NCI-H1417 treated with DMSO at 0.1 percent for 48 hours (cell line): ENCODE data around the gene GRID1.

Experiments
- DNase-seq: peaks from one replicate; lab custom pipeline; 2025; lab: John Stamatoyannopoulos, UW

Gene GRID1

DNA sequence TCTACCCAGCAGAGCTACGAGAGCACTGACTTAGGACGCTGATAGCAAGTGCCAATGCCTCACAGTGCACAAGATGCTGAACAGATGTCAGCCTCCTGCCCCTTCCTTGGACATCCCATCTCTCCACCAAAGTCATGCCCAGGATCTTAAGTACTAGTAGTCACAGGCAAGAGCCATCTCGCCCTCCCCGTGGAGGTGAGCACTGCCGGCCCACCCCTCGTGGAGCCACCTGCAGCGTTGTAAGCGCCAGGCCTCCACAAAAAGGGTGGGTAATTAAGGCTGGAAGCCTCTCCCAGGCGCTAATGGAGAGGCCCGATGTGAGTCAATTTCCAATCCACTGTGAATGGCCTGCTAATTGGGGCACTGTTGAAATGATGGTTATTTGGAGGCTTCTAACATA is 156.2 kb downstream of the GRID1 start:
- no peak for DNase-seq

DNA sequence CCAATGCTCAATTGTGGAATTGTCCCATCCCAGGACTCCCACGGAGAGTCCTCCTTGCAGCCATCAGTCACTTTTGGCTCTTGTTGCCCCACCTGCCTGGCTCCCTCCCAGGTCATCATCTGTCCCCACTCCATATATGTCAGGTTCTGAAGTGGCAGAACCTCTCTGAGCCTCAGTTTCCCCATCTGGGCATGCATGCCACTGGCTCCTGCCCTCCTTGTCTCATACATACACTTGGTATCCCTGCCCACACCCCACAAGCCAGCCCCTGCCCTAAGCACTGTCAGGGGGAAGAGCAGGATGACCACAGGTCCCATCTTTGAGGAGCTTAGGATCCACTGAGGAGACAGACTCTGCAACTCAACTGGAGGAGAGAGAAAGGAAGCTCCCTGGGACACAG is 156.9 kb downstream of the GRID1 start:
- DNase-seq = no peak

DNA sequence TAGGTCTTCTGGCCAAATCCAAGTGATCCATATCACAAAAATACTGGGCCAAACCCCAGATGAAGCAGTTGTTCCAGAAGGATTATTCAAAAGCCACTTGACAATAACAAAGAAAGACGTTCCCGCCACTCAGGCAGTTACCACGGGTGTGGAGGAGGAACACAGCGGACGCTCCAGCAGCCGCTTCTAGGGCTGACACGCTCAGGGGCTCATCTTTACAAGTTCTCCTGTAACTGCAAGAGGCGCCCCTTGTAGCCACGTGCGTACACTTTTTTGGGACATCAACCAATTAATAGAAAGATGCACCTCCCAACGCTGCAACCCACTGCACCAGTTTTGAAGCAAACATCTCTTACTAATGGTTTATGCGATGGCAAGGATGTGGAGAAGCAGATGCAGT is 159.4 kb downstream of the GRID1 start:
- DNase-seq = no peak

DNA sequence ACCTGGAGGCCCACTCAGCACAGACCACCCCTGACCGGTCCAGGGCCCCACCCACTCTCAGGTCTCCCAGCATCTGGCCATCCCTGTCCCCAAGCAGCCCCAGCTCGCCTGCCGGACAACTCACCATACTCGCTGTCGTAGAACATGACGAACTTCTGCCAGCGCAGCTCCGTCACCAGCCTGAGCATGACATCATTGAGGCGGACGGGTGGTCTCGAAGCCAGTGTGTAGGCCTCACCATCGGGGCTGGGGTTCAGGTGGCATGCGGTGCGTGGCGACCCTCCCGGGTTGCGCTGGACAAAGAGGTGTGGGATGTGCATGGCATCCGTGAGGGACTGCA is 160.4 kb downstream of the GRID1 start:
- DNase-seq = no peak

DNA sequence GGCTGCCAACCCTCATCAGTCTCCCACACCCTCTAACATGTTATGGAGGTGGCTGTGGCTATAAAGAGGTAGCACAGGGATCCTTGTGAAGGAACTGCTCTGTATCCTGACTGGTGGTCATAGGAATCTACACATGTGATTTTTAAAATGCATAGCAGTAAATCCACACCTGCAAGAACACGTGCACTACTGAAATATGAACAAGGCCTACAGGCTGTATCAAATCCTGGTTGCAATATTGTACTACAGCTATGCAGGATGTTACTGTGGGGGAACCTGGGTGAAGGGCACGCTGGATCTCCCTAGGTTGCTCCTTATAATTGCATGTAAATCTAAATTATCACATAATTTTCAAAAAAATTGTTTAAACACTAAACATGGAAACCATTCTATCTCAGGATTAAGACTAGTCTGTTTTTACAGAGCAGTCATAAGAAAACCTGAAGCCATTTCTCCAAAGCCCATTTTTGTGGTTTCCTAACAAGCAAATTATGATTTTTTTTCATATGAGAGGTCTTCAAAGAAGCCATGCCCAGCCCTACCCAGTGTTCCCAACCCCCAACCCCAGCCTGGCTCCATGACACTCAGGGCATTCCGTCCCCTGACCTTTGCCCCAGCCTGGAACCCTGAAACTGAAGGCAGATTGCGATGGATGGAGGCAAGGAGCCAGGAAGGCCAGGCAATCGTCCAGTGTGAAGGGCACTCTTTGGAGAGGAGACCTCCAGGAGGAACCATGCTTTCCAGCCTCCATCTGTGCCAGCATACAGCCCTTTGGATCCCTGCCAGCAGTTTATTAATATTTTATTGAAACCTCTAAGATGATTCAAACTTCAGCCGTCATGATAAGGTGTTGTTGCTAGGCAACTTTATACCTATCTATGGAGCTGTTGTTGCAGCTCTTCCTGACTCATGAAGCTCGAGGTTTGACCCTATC is 161.0 kb downstream of the GRID1 start:
- DNase-seq = no peak

DNA sequence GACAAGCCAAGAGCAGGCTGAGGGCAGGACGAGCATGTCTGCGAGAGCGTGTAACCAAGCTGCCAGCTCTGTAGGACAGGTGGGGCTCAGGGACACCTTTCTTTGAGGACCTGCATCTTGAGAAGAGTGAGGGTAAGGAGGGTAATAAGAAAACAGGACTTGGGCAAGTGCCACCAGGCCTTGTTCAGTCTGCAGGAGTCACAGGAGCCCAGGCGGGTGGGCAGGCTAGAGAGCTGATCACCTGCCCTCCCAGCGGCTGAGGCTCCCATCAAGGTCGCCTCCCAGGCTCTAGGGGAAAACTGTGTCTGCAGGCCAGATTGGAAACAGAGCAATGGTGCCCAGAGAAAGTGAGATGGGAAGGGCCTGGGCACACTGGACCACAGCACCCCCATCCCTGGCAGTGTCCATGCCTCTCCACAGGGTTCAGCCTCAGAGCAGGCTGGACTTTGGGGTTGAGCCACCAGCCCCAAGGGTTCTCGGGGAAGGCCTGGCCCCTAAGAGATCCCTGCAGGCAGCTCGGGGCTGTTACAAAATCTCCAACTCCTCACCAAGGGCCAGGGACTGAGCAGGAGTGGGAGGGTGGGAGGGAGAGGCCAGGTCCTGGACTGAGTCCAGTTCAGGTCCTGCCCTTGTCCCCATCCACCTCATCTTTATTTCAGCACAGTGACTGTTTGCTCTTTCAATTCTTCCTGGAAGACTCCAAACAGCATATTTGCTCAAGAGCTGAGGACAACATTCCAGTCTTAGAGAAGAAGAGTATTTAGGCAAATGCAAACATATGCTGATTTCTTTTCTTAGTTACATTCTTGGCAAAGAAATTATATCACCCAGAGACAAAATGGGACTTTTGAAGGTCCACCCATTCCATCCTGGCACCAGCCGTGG is 161.9 kb downstream of the GRID1 start:
- no peak for DNase-seq

DNA sequence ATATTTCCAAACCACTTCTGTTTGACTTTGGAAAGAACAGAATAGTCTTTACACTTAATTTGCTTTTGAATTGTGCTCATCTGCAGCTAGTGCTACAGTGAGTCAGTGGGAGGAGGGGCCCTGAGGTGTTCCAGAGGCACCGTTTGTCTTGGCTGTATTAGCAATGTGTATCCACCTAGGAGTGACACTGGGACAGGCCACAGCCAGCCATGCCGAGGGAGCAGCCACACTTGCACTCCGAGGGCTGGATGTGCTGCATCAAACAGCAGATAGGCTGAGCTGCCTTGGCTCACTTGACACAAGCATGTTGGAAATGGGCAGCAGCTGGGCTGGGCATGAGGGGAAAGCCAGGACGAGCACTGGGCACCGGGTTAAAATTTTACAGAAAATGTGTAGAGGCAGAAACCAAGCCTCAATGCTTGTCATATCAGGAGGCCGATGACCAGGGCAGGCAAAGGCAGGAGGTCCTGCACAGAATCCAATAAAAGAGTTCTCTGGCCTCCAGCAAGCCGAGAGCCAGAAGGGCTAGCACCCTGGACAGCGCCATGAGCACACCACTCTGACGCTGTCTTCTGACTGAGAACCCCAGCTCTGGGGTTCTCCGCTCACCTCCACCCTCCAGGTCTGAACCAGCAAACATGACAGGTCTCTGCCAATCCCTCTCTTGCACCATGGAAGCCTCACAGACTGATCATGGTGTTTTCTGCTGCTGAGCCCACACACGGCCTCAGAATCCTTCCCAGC is 163.3 kb downstream of the GRID1 start:
- DNase-seq = no peak

DNA sequence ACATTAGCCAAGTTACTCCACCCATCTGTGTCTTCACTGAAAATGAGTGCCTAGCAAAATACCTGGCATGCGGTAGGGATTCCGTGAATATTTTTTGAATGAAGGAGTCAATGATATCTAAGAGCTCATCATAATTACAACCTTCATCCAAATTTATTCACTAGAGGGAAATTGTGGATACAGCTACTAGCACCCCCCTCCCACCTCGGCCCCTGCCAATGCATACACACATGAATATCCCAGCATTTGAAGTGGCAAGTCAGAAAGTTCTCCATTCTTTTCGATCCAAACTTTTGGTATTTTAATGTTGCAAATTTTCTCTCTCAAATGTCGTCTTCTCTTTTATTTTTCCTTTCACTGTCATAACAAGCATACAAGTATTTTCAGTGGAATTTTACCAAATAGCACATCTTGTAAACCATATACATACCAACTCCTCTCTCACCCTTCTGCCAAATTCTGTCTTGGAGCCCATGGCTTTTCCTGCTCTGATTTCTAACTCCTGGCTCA is 164.3 kb downstream of the GRID1 start:
- no peak for DNase-seq

DNA sequence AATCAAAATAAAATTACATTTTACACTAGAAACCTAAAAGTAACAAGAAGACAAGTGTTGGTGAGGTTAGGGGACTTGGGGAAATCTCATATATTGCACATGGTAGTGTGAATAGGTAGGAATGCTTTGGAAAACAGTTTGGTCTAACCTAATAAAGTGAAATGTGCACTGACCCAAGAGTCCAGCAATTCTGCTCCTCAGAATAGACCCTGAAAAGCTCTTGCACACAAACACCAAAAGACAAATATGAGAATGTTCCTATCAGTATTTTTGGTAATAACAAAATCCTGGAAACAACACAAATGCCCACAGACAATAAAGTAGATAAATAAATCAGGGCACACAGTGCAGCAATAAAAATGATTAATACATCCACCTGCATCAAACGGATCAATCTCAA is 165.7 kb downstream of the GRID1 start:
- DNase-seq = no peak

DNA sequence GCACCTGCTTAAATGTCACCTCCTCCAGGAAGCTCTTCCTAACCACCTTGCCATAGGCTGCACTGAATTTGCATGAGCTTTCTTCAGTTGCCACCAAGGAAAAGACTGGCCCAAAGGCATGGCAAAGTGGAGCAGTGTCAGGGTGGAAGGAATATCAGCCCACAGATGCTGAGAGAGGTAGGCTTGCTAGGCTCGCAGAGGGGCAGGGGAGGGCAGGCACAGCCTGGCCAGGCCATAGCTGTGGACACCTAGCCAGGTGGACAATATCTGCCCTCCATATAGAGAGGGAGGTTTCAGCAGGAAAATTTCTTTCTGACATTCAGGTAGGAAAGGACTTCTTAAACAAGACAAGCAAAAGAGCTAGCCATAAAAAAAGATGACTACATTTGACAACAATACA is 166.3 kb downstream of the GRID1 start:
- DNase-seq = no peak

DNA sequence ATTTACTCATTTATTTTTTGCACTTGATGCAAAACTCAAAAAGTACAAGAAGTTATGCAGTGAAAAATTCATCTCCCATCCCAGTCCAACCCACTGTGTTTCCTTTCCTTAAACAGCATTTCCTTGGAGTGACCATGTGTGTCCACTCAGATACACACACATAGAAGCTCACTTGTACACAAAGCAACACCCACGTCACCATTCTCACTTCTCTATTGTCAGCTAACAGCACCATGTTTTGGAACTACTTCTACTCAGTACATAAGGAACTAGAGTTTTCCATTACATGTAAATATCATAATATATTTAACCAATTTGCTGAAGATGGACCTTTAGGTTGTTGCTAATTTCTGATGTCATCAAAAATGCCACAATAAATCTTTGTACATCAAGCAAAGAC is 167.6 kb downstream of the GRID1 start:
- no peak for DNase-seq

DNA sequence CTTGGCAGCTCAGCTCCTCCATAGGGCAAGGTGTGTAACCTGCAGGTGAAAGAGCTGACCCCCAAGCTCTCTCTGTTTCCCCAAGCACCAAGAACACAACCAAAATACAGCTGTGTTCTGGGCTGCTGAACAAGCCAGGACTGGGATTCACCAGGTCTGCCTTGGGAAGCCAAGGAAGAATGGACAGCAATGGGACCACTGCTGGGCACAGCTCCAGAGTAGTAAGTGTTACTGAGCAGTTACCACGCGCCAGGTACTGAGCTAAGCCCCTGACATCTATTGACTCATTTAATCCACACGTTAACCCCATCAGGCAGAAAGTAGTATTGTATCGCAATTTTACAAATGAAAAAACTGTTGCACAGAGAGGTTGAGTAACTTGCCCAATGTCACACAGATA is 168.3 kb downstream of the GRID1 start:
- DNase-seq = no peak

DNA sequence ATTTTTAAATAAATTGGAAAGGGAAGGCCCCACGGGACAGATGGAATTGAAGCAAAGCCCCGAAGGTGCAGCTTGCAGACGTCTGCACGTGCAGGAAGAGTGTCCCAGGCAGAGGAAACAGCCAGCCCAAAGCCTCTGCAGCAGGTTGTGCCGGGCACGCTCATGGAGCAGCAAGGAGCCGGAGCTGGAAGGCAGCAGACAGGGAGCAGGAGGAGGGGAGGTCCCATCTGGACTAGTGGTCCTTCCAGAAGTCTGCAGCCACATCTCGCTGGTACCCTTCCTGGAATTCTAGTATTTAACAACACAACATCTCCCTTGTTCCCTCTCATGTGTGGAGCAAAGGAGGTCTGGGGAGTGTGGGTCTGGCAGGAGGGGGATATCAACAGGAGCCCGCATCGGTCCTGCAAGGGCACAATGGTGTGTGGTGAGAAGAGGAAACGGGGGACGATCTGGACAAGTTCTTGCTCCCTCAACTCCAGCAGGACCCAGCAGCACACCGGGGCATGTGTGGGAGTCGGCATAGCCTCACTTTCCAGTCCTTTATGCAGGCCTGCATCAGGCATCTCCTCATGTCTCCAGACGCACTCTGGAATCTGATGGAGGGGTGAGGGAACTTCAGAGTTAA is 169.3 kb downstream of the GRID1 start:
- no peak for DNase-seq

DNA sequence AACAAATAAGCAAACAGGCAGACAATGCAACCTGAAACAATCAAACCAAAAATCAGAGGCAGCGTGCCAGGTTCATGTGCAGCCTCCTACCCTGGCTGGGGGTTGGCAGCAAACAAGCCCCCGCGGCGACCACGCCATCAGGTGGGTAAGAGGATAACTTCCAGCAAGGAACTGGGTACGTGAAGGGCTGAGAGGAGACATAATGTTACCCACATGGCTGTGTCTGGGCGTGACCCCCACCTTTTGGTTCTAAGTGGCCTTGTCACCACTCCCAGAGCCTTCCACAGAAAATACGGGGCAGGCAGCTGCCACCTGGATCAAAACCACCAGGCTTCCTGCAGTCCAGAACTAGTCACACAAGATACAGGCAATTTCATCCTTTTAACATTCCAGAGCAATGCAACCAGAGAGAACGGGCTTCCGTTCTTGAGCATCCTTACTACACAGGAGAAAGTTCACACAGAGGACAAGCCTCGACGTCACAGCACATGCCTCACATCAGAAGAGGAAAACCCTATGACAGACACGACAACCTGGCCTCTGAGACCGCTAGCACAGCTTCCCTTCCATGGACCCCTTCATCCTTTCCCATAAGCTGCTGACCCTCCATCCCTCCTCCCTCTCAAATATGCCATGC is 171.0 kb downstream of the GRID1 start:
- no peak for DNase-seq

DNA sequence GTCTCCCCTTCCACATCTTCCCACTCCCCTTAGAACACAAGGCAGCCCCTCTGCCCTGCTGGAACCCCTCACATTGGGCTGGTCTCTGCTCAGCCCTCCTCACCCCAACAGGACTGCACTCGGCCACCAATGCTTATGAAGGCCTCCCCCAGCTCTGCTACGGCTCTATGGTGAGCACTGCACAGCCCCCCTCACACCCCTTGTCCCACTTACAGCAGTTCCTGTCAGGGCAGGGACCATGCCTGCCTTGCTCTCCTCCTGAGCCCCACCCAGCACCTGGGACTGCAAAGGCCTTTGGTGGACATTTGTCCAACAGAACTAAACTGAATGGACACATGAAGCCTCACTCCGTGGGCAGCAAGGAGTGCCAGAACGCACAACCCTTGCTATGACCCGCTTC is 171.9 kb downstream of the GRID1 start:
- DNase-seq = no peak

DNA sequence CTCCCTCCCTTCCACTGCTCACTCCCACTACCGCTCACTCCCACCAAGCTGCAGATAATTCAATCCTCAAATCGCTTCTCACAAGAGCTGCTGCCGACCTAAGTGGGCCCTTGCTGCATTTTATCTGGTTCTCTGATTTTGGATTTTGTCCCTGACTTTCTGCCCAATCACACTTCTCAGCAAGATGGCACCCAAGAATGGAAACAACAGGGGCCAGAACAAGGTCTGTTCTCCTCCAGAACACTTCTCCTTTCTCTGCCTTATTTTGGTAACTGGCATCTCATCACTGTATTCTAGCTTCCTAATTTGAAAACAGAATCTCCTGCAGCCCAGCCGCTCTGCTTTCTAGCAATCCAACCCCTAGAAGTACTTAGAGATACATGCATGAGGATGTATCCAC is 172.8 kb downstream of the GRID1 start:
- no peak for DNase-seq

DNA sequence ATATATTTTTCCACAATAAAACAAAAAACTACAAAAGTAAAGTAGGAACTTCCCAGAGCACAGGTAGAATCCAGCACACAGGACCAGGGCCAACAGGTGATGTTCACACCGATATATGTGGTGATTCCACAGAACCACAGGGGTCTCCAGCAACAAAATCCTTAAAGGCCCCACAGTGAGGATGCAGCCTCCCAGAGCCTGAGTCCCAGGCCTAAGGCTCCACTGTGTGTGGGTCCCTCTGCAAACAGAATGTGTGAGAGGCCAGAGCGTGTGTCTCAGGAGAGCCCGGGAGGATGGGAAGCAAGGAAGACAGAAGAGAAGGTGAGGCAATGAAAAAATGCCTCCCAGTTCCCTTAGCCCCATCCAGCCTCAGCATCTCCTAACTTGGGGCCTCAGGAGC is 173.9 kb downstream of the GRID1 start:
- no peak for DNase-seq

DNA sequence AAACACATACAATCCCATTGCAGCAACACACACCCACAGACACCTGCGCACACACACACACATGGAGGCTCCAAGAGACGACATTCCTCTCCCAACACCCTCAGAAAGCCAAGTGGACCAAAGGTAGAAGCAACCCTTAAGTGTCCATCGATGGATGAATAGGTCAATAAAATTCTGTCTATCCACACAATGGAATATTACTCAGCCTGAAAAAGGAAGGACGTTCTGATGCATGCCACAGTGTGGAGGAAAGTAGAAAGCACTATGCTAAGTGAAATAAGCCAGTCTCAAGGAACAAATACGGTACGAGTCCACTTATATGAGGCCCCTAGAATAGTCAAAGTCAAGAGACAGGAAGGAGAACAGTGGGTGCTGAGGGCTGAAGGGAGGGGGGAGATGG is 174.4 kb downstream of the GRID1 start:
- DNase-seq = no peak

DNA sequence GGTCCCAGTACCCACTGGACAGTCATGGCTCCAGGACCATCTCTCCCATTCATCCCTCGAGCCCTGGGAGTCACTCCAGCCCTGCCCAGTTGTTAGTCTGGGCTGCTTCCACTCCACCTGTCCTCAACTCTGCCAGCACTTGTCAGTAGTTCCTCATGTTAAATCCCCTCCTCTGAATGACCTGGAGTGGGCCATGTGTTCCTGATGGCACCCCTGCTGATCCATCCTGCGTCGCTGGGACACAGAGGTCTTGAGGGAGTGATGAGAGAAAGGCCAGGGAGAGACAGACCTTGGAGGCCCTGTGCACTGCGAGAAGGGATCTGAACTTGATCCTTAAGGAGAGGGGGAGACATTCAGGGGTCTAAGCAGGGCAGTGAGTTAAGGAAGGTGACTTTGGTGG is 174.9 kb downstream of the GRID1 start:
- DNase-seq = no peak

DNA sequence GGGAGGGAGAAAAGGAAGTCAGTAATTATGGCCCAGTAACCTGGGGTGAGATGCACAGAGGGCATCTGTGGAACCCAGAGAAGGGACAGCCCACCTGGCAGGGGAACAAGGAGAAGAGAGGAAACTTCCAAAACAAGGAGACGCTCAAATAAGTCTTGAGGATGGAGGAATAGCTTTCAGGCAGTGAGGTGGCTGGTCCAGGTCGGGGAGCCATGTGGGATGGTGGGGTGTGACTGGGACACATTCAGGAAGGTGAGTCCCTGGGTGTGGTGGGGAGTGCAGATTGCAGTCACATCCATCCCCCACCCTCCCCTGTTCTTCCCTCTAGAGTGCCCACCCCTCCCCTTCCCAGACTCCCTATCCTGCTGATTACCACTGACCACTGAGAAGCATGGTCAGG is 175.4 kb downstream of the GRID1 start:
- DNase-seq = no peak

DNA sequence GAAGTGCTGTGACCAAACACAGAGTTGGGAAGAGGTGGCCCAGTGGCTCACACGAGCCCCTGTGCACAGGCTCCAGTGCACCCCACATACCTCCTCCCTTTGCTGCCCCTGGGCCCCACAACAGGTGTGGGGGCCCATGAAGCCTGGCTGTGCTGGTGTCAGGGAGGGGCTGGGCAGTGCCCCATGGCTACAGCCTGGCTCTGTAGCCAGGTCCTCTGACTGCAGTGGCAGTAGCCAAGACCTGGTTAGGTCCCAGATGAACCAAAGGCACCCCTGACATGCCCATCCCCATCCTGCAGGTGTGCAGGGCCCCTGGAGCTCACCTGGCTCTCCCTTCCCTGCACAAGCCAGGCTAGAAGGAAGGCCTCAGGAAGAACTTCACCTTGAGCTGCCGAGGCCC is 176.3 kb downstream of the GRID1 start:
- no peak for DNase-seq
